GF-D8 (cell line): ENCODE results near the gene MUC2.
"Not testable (repeated sequence)": the region's sequence is repeated elsewhere in the genome, so short reads cannot be mapped to it uniquely, and the experiment has no call there.

ENCODE experiments used
- DNase-seq: peaks from one replicate; lab custom pipeline; 2025; lab: John Stamatoyannopoulos, UW

The MUC2 gene

DNA sequence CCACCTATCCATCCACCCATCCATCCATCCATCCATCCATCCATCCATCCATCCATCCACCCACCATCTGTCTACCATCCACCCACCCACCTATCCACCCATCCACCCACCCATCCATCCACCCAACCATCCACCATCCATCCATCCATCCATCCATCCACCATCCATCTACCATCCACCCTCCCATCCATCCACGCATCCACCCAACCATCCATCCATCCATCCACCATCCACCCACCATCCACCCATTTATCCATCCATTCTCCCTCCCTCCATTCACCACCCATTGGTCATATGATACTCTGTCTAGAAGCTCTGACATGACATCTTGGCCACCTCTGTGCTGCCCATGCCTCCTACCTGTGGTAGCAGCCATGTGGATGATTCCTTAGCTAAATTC is 31.7 kb downstream of the MUC2 start:
- DNase-seq = no peak

DNA sequence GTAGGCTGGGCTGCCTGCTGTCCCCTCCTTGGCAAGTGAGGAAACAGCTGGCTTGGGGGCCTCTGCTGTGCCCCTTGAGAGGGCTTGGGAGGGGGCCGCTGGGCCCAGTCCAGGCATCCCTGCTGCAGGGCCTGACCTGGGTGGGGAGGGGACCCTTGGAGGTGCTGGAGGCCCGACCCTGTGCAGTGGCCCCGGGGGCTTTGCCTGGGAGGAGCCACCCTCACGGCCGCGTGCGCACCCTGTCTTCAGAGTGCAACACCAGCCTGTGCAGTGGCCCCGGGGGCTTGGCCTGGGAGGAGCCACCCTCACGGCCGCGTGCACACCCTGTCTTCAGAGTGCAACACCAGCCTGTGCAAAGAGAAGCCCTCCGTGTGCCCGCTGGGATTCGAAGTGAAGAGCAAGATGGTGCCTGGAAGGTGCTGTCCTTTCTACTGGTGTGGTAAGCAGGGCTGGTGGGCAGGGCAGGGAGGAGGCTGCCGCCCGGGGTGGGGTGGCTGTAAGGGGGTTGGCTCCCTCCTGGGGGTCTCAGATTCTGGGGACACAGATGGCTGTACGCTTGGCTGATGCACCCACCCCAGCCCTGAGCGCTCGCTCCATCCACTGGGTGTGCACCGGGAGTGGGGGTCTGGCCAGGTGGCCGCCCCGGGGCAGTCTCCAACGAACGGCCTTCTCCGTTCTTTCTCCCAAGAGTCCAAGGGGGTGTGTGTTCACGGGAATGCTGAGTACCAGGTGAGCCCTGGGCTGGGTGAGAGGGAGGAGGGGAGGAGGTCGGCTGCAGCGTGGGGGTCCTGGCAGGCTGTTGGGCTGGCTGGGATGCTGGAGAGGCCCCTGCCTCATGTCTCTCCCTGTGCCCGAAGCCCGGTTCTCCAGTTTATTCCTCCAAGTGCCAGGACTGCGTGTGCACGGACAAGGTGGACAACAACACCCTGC is 32.9 kb downstream of the MUC2 start:
- no peak for DNase-seq

DNA sequence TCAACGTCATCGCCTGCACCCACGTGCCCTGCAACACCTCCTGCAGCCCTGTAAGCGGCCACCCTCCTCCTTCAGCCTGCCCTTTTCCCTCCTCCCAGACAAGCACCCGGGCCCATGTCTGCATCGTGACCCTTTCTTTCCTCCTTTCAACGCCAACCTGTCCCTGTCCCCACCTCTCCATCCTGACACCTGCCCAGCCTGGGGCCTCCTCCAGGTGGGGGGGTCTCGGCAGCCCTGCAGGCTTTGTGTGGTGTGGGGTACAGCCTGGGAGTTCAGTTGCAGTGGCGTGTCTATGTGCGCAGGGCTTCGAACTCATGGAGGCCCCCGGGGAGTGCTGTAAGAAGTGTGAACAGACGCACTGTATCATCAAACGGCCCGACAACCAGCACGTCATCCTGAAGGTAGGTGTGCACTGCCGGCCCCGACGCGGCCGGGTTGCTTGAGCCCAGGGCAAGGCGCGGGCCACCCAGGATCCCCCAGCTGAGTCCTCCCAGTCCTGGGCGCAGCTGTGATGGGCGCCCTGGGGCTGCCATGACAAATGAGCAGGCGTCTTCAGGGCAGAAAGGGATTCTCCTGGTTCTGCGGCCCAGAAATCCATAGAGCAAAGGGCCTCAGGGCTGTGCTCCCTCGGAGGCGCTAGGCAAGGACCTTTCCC is 33.7 kb downstream of the MUC2 start:
- no peak for DNase-seq

DNA sequence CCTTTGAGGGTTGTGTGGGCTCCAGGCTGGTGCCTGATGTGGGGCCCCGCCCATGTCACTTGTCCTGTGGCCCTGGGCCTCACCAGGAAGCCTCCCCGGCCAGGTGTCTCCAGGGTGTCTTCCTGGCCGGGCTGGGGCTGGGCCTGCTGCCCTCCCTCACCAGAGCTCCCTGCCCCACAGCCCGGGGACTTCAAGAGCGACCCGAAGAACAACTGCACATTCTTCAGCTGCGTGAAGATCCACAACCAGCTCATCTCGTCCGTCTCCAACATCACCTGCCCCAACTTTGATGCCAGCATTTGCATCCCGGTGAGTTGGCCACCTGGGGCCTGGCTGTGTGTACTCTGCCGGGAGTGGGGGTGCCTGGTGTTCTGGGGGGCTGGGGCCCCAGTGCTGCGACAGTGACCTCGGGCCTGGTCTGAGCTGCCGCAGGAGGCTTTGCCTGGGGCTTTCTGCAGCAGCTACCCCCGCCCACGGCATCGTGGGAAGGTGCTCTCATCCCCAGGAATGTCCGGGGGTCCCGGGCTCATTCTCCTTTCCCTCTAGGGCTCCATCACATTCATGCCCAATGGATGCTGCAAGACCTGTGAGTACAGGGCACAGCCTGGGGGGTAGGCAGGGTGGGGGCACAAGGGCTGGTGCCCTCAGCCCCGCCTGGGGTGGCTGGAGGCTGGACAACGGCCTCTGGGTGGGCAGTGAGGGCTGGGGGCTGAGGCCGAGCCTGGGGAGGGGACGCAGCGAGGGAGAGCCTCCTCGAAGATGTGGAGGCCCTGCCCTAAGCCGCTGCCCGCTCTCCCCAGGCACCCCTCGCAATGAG is 34.6 kb downstream of the MUC2 start:
- DNase-seq = no peak

DNA sequence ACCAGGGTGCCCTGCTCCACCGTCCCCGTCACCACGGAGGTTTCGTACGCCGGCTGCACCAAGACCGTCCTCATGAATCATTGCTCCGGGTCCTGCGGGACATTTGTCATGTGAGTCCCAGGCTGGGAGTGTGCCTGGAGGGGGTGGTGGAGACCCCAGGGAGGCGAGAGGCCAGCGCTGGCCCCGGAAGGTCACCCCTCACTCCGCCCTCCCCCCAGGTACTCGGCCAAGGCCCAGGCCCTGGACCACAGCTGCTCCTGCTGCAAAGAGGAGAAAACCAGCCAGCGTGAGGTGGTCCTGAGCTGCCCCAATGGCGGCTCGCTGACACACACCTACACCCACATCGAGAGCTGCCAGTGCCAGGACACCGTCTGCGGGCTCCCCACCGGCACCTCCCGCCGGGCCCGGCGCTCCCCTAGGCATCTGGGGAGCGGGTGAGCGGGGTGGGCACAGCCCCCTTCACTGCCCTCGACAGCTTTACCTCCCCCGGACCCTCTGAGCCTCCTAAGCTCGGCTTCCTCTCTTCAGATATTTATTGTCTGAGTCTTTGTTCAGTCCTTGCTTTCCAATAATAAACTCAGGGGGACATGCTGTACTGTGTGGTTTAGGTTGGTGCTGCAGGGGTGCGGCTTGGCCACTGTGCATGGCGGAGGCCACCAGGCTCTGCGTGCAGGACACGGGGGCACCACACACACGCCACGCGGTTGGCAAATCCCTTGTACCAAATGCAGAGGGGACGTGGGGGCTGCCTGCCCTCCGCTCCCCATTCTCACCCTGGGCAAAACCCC is 35.4 kb downstream of the MUC2 start:
- no peak for DNase-seq

DNA sequence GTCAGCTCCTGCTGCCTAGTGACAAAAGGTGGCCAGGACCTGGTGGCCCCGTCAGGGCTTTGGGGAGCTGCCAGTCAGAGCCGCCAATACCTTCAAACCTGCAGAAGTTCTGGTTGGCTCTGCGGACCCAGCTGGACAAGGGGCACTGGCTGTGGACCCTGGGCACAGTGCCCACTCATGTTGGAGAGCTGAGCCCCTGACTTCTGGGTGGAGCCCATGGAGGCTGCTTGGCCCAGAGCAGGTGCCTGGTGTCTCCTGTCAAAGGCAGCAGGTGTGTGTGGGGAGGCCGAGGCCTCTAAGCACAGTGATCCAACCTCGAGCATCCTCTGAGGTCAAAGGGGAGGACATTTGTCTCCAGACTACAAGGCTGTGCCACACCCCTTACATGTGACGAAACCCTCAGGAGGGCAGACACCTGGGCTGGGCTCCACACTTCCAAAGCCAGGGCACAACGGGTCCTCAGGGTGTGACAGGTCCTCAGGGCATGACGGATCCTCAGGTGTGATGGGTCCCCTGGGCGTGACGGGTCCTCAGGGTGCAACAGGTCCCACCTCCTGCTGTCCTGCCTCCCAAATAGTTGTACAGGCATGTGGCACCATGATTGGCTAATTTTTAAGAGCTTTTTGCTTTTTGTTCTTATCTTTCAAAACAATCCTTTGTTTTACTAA is 37.0 kb downstream of the MUC2 start:
- no peak for DNase-seq

DNA sequence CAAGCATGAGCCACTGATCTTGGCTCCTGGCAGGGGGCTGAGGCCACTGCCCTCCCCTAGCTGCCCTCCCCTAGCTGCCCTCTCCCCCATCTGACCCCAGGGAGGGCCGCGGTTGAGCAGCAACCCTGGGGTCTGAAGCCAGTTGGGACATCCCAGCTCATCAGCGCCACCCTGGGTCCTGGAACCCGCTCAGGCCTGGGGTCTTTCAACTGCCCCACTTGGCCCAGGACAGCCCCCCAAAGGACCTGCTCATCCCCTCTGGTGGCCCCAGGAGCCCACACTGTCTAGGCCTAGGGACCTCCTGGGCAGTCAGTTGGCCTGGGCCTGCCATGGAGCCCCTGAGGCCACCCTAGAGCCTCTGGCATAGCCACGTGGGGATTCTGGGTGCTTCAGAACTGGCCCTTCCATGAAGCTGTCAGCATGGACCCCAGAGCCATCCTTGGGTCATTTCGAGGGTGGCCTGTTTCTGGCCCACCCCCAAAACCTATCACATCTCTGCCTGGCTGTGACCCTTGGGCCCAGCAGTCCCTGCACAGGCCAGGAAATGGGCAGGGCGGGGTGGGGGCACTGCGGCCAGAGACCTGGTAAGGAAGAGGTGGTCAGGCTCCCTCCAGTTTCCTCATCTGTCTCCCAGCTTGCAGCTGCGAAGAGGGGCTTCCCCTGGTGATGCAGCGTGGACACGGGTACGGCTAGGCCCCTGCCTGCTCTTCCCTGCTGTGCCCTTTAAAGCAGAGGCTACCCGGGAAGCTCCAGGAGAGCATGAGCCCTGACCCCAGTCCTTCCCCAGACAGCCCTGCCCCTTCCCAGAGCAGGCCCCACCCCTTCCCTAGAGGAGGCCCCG is 37.9 kb downstream of the MUC2 start:
- DNase-seq = no peak

DNA sequence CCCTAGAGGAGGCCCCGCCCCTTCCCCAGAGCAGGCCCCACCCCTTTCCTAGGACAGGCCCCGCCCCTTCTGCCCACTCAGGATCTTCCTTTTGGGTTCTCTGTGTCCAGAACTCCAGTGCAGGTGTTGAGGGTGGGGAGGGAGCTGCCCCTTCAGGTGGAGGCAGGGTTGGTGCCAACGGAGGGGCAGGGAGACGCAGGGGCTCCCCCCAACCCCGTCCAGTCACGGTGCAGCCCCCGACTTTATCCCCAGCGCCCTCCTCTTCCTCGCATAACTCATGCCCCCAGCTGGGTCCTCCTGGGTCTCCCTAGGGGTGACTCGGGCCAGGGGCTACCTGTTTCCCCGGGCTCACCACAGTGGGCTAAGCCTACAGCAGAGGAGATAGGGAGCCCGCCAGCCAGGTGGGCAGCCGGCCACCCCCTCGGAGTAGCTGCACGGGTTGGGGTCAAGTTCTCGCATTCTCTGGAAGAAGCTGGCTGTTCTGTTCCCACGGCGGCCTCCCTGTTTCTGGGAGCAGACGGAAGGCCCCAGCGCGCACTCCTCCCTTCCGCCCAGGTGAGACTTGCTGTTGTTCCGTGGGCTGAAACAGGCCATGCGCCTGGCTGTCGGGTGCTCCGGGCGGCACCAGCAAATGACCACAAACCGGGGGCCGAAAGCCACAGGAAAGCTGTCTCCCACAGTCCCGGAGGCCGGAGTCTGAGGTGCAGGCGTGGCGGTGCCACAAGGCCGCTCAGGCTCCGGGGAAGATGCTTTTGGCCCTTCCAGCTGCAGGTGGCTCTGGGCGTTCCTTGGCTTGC is 38.9 kb downstream of the MUC2 start:
- no peak for DNase-seq

DNA sequence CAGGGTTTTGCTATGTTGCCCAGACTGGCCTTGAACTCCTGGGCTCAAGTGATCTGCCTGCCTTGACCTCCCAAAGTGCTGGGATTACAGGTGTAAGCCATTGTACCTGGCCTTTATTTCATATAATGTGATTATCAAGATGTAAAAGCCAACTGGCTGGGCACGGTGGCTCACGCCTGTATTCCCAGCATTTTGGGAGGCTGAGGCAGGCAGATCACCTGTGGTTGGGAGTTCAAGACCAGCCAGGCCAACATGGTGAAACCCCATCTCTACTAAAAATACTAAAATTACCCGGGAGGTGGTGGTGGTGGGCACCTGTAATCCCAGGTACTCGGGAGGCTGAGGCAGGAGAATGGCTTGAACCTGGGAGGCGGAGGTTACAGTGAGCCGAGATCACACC is 40.6 kb downstream of the MUC2 start:
- not testable (repeated sequence) for DNase-seq

DNA sequence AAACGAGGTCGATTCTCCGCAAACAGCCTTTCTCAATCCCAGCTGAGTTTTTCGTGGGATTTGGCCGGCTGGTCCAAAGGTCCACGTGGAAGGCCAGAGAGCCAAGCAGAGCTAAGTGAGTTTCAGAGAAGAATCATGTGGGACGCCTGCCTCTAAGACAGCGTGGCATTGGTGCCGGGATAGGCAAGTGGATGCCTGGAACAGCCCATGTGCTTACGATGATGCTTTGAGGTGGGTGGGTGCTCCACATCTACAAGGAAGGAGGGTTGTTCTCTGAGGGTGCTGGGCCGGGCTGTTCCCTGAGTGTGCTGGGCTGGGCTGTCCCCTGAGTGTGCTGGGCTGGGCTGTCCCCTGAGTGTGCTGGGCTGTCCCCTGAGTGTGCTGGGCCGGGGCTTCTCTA is 41.4 kb downstream of the MUC2 start:
- no peak for DNase-seq

DNA sequence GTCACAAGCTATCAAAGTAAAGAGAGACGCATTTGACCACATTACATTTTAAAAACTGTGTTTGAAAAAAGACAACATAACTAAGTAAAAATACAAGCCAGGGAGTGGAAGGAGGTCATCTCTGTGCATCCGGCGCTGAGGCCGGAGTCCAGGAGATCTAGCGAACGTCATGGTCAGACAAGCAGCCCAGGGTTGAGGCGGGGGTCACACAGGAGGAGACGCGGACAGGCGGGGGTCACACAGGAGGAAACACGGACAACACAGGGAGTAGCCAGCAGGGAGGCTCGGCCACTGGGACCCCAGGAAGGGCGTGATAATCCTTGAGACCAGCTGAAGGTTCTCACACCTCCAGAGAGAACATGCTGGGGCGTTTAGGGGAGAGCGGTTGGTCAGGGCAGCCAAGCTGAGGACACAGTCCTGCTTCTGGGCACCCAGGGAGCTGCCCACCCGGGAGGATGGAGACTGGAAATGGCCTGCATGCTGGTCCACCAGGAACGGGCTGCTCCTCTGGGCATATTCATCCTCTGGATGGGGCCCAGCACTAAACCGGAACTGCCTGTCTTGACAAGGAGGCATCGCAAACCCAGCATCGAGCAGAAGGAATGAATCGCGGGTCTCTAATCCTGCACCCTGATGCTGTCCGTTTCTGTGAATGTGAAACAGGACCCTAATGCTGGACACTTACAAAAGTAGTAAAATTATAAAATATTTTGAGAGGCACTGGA is 42.2 kb downstream of the MUC2 start:
- DNase-seq = no peak

DNA sequence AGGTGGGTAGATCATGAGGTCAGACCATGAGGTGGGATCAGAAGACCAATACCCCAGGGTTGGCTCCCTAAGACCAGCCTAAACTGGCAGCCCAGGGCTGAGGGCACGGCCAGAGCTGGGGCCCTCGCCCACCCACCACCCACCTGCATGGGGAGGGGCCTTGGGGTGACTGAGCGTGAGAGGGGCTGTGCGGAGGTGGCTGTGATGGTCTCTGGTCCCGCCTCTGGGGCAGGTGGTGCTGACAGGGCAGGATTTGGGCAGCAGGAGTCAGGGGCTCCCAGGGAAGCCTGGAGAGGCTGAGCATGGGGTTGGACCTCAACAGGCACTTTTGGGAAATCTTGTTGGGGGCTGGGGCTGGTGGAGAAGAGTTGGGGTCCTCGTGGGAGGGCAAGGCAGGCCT is 43.3 kb downstream of the MUC2 start:
- DNase-seq = no peak

DNA sequence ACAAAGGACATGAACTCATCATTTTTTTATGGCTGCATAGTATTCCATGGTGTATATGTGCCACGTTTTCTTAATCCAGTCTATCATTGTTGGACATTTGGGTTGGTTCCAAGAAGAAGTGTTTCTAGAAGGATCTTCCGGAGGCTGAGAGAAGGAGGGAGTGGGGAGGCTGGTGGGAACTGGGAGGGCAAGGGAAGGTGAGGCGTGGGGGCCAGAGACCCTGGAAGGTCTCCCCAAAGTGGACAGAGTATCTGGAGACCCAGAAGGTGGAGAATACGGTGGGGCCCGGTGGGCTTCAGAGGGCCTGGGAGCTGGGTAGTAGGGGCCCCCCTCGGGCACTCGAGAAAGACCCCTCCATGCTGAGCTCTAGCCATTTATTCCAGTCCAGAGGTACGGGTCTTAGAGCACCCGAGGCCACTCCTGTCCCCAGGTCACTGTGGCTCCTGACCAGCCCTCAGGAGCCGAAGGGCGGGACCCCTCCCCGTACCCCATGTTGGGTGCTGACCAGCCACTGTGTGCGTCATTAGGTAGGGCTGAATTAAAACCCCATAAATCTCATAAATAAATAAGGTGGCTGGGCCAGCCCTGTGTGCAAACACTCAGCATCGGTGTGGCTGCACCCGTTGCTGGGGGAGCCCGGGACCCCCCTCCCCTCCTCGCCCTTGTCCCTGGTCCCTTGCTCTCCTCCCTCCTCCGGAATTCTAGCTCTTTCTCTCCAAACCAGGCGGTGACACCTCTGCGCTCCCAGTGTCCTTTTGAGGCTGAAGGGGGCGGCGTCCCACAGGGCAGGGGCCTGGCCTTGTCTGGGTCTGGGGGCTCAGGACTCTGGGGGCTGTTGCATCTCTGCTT is 44.3 kb downstream of the MUC2 start:
- DNase-seq = no peak

DNA sequence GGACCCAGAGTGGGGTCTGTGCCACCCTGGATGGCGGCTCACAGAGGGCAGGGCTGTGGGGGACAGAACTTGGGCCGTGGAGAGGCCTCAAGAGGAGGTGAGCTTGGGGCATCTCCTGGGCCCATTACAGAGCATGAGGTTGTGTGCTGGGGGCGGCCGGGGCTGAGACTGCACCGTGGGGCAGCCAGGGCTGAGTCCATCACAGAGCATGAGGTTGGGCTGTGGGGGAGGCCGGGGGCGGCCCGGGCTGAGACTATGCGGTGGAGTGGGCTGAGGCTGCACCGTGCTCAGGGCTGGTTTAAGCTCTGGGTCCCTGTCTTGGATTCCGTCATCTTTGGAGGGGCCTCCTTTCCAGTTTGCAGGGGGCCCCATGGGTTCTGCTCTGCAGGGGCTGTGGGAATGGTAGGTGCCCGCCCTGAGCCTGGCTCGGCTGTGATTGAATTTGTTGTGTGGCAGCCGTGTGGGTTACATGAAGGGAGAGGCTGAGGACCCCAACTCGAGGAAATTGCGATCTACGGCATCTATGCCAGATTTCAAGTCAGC is 45.0 kb downstream of the MUC2 start:
- no peak for DNase-seq

DNA sequence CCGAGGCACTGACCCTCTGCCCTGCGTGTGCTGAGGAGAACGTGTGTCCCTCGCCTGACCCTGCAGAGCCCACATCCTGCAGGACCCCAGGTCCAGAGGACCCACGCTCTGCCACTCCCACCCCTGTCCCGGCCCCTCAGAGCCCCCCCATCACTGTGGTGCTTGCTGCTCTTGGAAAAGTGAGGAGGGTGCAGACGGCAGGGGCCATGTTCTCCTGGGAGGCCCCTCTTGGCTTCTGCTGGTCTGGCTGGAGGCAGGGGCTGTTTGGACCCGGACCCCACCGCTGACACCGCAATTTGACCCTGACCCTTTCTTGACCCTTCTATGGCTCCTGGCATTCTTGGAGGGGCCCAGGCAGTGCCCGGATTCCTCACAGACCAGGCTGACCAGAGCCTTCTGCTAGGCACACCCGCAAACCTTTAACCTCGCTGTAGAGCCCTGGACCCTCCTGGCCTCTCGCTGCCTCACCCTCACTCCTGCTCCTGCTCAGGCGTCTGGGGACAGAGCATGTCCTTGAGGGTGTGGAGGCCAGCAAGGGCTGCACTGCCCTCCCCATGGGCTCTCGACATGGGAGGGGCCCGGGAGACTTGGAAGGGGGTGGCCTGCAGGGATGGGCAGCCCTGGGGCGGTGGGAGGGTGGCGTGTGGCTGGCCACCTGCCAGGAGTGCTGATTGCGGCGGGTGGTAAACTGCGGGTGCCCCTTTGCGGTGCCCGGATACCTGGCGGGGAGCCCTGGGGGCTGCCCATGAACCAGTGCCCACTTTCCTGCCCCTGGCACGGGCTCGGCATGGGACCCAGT is 46.1 kb downstream of the MUC2 start:
- no peak for DNase-seq

DNA sequence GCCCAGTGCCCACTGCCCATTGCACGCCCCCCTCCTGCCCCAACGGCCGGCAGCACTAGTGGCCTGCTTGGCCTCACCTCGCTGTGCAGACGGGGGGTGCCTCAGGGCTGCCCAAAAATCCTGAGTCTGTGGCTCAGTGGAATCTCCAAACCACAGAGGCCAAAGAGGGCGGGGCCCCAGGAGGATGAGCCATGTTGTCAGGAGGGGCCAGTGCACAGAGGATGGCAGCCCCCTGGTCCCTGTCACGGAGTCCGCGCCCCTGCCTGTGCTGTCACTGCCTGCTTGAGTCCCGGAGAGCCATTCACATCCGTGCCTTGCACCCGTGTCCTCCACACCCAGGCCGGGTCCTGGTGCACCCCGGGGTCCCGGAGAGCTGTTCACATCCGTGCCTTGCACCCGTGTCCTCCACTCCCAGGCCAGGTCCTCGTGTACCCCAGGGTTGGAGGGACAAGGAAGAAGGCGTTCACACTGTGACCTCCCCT is 46.7 kb downstream of the MUC2 start:
- DNase-seq = no peak
